HepG2 (cell line): ENCODE results near the gene MRPL20. TPM values are rescaled to one million over a fixed set of nuclear protein-coding genes. Genes with fewer than 3 reads are reported as not detected.
A peak's percentile ranks its signal among the peaks of the same experiment; 100 is the strongest.

Source experiments
- ATF5 ChIP-seq: sonication (generic); formaldehyde crosslinking; IDR thresholded peaks from 2 replicates; pipeline ENCODE4 v1.4.0; 2020; ENCODE audit warnings: mild to moderate bottlenecking, low read depth, missing genetic modification reagents
- DDIT3 ChIP-seq: sonication (generic); formaldehyde crosslinking; IDR thresholded peaks from 2 replicates; pipeline ENCODE4 v1.4.0; 2020; ENCODE audit warnings: mild to moderate bottlenecking, missing genetic modification reagents
- EHMT2 ChIP-seq: fragments of 200-600 bp; sonication (generic); IDR thresholded peaks from 2 replicates; pipeline ENCODE4 v1.7.0; 2017; ENCODE audit warnings: antibody characterized with exemption, low read depth, low read length, borderline replicate concordance
- ERF ChIP-seq: IDR thresholded peaks from 2 replicates; pipeline ENCODE4 v1.6.1; 2018; ENCODE audit warnings: missing biosample characterization, missing genetic modification reagents
- FOXC1 ChIP-seq: sonication (generic); formaldehyde crosslinking; IDR thresholded peaks from 2 replicates; pipeline ENCODE4 v1.8.0; 2022; ENCODE audit warnings: mild to moderate bottlenecking, missing genetic modification reagents, borderline replicate concordance
- ISL2 ChIP-seq: sonication (generic); formaldehyde crosslinking; IDR thresholded peaks from 2 replicates; pipeline ENCODE4 v1.5.0; 2020; ENCODE audit warnings: missing genetic modification reagents
- JDP2 ChIP-seq: sonication (generic); formaldehyde crosslinking; IDR thresholded peaks from 2 replicates; pipeline ENCODE4 v1.8.1; 2022; ENCODE audit warnings: missing genetic modification reagents, borderline replicate concordance
- KDM4B ChIP-seq: sonication (generic); formaldehyde crosslinking; IDR thresholded peaks from 2 replicates; pipeline ENCODE4 v1.4.0; 2020; ENCODE audit warnings: missing genetic modification reagents
- NFRKB ChIP-seq: fragments of 450-650 bp; IDR thresholded peaks from 2 replicates; pipeline ENCODE4 v1.6.1; 2017
- NR2C2 ChIP-seq: sonication (generic); formaldehyde crosslinking; IDR thresholded peaks from 2 replicates; pipeline ENCODE4 v1.4.0; 2020; ENCODE audit warnings: missing genetic modification reagents, mild to moderate bottlenecking, moderate library complexity, borderline replicate concordance
- PPARG ChIP-seq: conservative IDR thresholded peaks from 2 replicates; pipeline ENCODE4 v1.6.1; 2016; ENCODE audit warnings: missing biosample characterization, missing genetic modification reagents
- PRDM15 ChIP-seq: sonication (generic); formaldehyde crosslinking; IDR thresholded peaks from 2 replicates; pipeline ENCODE4 v1.4.0; 2020; ENCODE audit warnings: missing genetic modification reagents
- SETDB1 ChIP-seq: sonication (generic); formaldehyde crosslinking; IDR thresholded peaks from 2 replicates; pipeline ENCODE4 v1.5.1; 2020; ENCODE audit warnings: missing genetic modification reagents, mild to moderate bottlenecking, borderline replicate concordance
- SRSF1 ChIP-seq: fragments of 200-400 bp; formaldehyde crosslinking; optimal IDR thresholded peaks from 2 replicates; pipeline ENCODE3; 2017; ENCODE audit warnings: mild to moderate bottlenecking, low read depth, low read length, moderate library complexity
- STAT6 ChIP-seq: sonication (generic); formaldehyde crosslinking; IDR thresholded peaks from 2 replicates; pipeline ENCODE4 v1.4.0; 2020; ENCODE audit warnings: missing genetic modification reagents, mild to moderate bottlenecking, borderline replicate concordance
- TOPORS ChIP-seq: sonication (generic); formaldehyde crosslinking; IDR thresholded peaks from 2 replicates; pipeline ENCODE4 v1.8.0; 2023; ENCODE audit warnings: mild to moderate bottlenecking, missing genetic modification reagents
- ZNF124 ChIP-seq: sonication (generic); formaldehyde crosslinking; IDR thresholded peaks from 2 replicates; pipeline ENCODE4 v1.4.0; 2020; ENCODE audit warnings: missing genetic modification reagents
- ZNF143 ChIP-seq: sonication (generic); formaldehyde crosslinking; IDR thresholded peaks from 2 replicates; pipeline ENCODE4 v1.4.0; 2020; ENCODE audit warnings: missing genetic modification reagents
- ZNF710 ChIP-seq: sonication (generic); formaldehyde crosslinking; IDR thresholded peaks from 2 replicates; pipeline ENCODE4 v1.5.0; 2020; ENCODE audit warnings: mild to moderate bottlenecking, missing genetic modification reagents, borderline replicate concordance
- ZNF737 ChIP-seq: sonication (generic); formaldehyde crosslinking; IDR thresholded peaks from 2 replicates; pipeline ENCODE4 v1.5.0; 2020; ENCODE audit warnings: missing genetic modification reagents, mild to moderate bottlenecking, borderline replicate concordance
- polyA plus RNA-seq, 8 experiments: library from polyadenylated mRNA; depleted of rRNA in 3 of 8; stranded (reverse) in 7 of 8; unstranded in 1 of 8; fragments of >200 nt; fragmentation: Illumina TruSeq in 4 of 8; extraction: Trizol in 4 of 8; gene quantifications; 2 replicates each; pipeline versions ENCODE4 v1.2.1 to v1.2.3, GENCODE V29; 2011 to 2016; ENCODE audit warnings: low read depth in 4 of 8, missing spikeins in 1 of 8, mixed read lengths in 1 of 8; ENCODE audit not compliant: insufficient read depth in 1 of 8
- total RNA-seq, 5 experiments: library from RNA; depleted of rRNA; stranded (reverse); fragments of >200 nt; fragmentation: Illumina TruSeq; extraction: Trizol; gene quantifications; 2 replicates each; pipeline ENCODE4 v1.2.3, GENCODE V29; 2016; ENCODE audit warnings: low read depth in 1 of 5

Gene MRPL20
- total and polyA plus RNA-seq, 2 of the 13 experiments (the other 11 are each of a cell fraction or from before 2014, with no cell fraction given): 59.2 to 127 TPM

- TF ChIP-seq ATF5 (no peak), ERF (CRISPR knock-in tag) (no peak), SRSF1 (peak; percentile 86), KDM4B (CRISPR knock-in tag) (no peak), JDP2 (CRISPR knock-in tag) (no peak), ZNF737 (CRISPR knock-in tag) (no peak), NR2C2 (CRISPR knock-in tag) (peak; percentile 33; the same call in 1 of the 2 replicates), DDIT3 (CRISPR knock-in tag) (no peak), PPARG (0 out of 2 replicates have a peak, but pooled peaks have one; percentile 18), ZNF143 (CRISPR knock-in tag) (no peak), ZNF124 (CRISPR knock-in tag) (no peak), ZNF710 (CRISPR knock-in tag) (no peak), SETDB1 (no peak), ISL2 (CRISPR knock-in tag) (no peak), NFRKB (no peak), TOPORS (no peak), EHMT2 (no peak), PRDM15 (no peak; the same call in 1 of the 2 replicates), STAT6 (CRISPR knock-in tag) (peak; percentile 29; the same call in 1 of the 2 replicates), FOXC1 (CRISPR knock-in tag) (0 out of 2 replicates have a peak, but pooled peaks have one; percentile 12)
These were observed 23.3 kb upstream of the MRPL20 start (continued) for GRCh38 chr1:1430114-1430982.
